Activated CD8-positive, alpha-beta memory T cell treated with anti-CD3 and anti-CD28 coated beads, Interleukin-2, amount 50 U/mL, for 24 hours (primary cell): ENCODE data around the gene DSG3.

Experiments
- DNase-seq: peaks from one replicate; pipeline ENCODE4 v3.0.0-alpha.2; 2020; ENCODE audit errors: extremely low read depth

DSG3 gene

GRCh38 chr18:31432316-31432715, 15.2 kb upstream of the DSG3 start:
- no peak for DNase-seq

DNA sequence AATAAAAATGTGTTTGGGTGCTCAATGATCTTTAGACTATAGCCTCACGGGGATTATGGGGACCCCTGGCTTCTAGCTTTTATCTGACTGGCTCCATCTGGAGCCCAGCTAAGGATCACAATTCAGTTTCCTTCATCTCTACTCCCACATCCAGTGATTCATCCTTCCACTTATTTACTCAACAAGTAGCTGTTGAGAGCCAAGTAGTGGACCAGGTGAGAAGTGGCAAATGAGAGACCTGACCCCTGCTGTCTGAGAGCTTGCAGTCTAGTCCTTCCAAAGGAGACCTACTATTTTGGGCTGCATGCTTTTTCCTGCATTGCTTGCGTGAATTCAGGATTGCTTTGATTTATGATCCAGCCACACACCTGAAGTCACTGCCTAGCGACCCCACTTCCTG, 10.7 kb upstream of the DSG3 start:
- no peak for DNase-seq

DNA sequence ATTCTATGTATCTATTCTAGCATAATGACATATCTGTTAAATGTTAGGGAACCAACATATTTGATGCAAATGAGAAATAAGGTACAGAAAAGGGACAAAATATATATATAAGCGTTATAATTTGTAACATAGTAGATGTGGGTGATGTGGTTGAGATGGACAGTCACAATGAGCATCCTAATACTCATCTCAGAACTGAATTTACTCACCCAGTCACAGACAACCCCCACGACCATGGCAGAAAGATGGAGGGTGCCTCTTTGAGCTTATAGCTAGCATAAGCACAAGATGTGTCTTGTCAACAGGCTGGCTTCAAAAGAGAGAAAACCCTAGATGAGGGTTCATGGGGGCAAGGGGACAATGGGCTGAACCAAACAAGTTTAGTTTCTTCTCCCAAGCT, 9.1 kb upstream of the DSG3 start:
- DNase-seq, result no peak

GRCh38 chr18:31439807-31440325, 7.7 kb upstream of the DSG3 start:
- no peak for DNase-seq

DNA sequence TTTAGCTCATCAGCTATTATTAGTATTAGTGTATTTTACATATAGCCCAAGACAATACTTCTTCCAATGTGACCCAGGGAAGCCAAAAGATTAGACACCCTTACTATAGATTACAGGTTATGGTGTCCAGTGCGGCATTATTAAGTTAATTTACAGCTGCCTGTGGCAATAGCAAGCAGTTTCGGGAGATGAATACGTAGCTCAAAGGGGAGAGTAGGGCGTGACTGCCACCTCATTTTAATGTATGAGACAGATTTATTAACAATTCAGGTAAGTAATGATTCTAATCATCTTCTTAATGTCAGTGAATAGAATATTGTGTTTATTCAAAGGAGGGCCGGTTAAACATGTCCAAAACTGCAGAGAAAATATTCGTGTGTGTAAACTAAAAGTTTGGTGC, 6.8 kb upstream of the DSG3 start:
- DNase-seq, result no peak

DNA sequence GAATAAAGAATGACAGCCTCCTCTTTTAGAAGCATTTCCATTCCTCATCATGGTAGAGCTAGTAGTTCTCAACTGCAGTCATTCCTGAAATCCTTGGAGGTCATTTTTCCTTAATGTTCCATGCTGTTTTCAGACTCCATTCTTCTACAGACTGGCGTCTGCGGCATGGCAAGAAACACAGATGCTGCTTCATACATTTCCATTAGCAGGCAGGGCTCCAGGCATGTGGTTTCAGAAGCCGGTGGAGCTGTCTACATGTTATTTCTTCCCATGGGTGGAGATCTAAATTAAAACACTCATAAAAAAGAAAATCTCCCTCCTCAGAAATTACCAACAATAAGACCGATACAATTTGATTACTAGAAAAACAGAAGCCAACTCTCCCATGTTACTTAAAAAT, 6.0 kb upstream of the DSG3 start:
- no peak for DNase-seq

GRCh38 chr18:31444142-31444541, 3.4 kb upstream of the DSG3 start:
- DNase-seq, result no peak

GRCh38 chr18:31445908-31446307, 1.6 kb upstream of the DSG3 start:
- DNase-seq, result no peak

GRCh38 chr18:31446854-31447253, 687 bp upstream of the DSG3 start:
- DNase-seq, result no peak

DNA sequence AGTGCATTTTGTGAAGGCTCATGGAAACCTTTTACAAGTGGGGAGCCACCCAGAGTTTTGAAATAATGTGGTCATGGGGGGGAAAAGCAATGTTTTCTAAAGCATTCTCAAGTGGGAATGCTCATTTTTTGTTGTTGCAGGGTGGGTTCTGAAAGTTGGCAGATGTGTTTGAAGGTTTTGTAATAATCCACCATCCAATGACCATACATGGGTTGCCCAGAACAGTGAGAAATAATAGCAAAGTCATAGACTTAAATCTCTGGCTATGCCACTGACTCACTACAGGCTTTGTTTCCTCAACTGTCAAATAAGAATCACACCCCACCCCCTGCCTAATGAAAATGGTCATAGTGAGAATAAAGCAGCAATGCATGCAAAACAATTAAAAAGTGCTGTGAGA, 2.9 kb downstream of the DSG3 start:
- DNase-seq, result no peak

DNA sequence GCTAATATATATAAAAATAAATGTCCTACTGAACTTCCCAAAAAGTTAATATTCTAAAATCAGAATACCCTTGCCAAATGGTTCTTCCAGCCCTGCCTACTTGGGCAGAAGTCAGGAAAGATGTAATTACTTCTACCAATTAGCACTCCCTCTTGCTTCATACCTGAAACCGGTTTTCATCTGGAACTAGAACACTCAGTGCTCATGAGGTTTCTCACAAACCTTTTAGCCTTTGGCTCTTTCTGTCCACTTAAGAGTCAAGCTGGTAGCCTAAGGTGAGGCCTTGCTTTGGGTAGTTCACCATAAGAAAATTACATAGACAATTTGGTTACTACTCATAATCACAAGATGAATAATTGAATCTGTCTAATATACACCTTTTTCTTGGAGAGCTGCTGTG, 4.1 kb downstream of the DSG3 start:
- DNase-seq, result no peak

DNA sequence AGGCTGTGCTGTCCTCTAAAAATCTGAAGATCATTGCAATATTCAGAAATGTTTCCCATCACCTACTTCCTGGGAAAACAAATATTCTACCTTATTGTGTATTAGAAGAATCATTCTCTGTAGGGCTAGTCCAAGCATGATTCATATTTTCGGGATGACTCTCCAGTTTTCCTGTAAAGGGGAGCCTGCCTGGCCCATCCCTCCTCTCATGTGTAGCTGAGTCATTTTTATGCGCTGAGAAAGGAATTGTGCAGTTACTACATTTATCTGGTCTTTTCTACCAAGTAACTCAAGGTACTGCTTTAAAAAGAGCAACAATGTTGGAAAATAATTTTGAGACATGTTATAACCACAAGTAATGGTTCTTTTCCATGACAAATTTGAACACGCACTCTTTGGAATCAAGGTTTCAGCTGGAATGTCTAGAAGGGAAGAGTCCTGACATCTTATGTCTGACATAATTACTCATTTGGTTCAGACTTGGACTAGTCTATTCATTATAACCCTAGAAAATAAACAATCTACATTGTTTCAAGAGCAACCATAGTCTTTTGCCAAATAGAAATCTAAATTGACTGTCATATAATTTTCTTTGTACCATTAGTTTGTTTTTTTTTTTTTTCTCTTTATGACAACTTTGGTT, 6.6 kb downstream of the DSG3 start:
- no peak for DNase-seq

- DNase-seq, result no peak
Measured at GRCh38 chr18:31469629-31470028, 22.1 kb downstream of the DSG3 start.

DNA sequence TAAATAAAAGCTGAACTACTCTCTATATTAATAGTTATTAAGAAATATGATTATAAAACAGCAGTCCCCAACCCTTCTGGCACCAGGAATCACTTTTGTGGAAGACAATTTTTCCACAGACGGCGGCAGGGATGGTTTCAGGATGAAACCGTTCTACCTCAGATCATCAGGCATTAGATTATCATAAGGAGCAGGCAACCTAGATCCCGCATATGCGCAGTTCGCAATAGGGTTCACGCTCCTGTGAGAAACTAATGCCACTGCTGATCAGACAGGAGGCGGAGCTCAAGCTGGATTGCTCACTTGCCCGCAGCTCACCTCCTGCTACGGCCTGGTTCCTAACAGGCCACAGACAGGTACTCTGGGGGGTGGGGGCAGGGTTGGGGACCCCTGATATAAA, 31.1 kb downstream of the DSG3 start:
- no peak for DNase-seq

GRCh38 chr18:31482051-31482450, 34.5 kb downstream of the DSG3 start:
- DNase-seq, result no peak

DNA sequence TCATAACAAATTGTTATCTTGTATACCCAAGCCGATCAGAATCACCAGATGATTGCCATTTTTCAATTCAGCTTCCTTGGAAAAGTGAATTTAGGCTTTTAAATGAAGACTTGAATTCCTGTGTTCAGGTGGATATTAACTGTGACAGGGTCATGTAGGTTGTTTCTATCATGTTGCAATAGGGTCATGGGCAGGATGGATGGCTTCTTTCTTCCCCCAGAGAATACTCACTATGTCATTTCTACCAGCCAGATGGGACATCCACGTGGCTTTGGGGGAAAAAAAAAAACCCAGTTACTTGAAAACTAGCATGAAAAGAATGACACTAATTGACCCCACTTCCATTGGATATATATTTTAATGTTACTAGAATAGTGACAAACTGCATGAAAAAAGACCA, 35.9 kb downstream of the DSG3 start:
- no peak for DNase-seq

- DNase-seq, result no peak
Measured at GRCh38 chr18:31484461-31484860, 36.9 kb downstream of the DSG3 start.

DNA sequence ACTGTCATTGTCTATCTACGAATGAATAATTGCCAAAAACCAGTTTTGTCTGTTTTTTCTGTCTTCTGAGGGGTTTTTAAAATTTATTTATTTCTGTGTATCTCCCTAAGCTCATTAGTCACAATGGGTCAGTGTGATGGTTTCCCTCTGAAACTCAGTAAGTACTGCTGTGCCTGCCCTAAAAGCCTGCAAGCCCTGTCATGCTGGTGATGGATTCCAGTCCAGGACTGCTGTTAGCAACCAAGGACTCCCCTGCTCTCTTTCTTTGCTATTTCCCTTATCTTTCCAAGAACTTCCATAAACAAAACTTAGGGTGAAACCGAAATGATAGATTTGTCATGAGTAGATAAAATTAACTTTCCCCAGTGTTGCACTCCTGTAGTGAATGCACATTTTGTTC, 38.6 kb downstream of the DSG3 start:
- no peak for DNase-seq

DNA sequence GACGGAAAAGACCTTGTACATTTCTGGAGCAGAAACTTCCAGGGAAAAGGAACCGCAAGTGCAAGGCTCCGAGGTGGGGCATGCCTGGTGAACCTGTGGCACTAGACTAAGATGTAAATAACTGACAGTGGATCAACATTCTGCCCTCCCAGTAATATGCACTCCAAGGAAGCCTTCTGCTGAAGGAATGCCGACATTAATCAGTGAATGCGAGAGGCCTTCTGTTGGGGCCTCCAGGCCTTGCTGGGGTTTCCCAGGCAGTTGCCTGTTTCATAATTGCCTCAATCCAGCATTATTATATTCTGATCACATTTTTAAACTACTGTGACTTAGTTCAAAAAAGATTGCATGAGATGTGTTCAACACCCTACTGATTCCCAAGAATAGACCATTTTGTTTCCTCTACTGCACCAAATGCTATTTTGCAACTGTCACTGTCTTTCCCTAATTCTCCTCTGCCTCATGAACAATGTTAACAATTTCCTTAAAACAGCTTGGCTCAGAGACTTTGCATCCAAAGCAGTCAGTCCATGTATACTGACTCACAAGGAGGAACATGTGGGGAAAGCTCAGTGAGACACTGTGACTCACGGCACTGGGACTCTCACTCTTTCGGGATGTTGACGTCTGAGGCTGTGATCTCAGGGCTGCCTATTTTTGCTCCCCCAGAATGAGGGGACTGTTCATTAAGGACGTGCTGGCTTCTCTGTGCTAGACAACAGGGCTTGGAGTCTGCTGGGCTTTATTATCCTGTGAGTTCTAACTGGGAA, 39.9 kb downstream of the DSG3 start:
- no peak for DNase-seq

DNA sequence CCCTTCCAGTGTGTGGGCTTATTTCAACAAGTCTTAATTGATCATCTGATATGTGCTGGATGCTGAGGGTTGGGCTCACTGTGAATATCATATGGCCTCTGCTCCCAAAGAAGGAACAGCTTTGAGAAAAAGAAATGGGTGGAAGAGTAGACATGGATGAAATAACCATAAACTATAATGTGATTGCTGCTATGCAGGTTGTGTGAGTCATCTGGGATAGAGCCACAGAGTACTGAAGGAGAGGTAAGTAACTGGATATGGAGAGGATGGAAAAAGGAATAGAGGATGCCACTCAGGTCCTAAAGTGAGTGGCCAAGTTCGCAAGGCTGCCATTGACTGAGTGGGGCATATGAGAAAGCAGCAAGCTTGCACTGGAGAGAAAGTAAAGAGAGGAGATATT, 41.8 kb downstream of the DSG3 start:
- no peak for DNase-seq

- no peak for DNase-seq
Measured at GRCh38 chr18:31490387-31490786, 42.8 kb downstream of the DSG3 start.

DNA sequence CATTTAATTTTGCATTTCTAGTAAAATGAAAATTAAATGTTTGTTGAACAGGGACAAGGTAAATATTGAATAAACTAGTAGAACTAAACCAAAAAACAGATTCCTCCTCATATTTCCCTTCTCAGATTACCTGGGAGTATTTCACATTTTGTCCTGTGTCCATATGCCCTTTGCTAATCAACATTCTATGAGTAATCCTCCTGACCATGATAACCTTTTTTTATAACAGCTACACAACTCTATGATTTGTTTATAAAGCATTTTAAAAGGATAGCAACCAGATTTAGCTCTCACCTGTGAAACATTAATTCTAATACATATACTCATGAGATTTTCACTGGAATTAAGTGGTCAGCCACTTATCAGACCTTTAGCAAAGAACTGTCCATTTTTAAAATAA, 43.3 kb downstream of the DSG3 start:
- DNase-seq, result no peak

- DNase-seq, result no peak
Measured at GRCh38 chr18:31491586-31491985, 44.0 kb downstream of the DSG3 start.

GRCh38 chr18:31492671-31493070, 45.1 kb downstream of the DSG3 start:
- no peak for DNase-seq
